HepG2 (cell line): ENCODE measurements around the gene MYO10. TPM values are rescaled to one million over a fixed set of nuclear protein-coding genes. Genes with fewer than 3 reads are reported as not detected.
A peak's percentile ranks its signal among the peaks of the same experiment; 100 is the strongest.

ENCODE experiments used
- GLI4 ChIP-seq: sonication (generic); formaldehyde crosslinking; IDR thresholded peaks from 2 replicates; pipeline ENCODE4 v1.5.1; 2020; ENCODE audit warnings: missing genetic modification reagents, mild to moderate bottlenecking, moderate library complexity, borderline replicate concordance
- HOXA5 ChIP-seq: sonication (generic); formaldehyde crosslinking; IDR thresholded peaks from 2 replicates; pipeline ENCODE4 v1.4.0; 2020; ENCODE audit warnings: missing genetic modification reagents
- JUND ChIP-seq: sonication (generic); formaldehyde crosslinking; IDR thresholded peaks from 2 replicates; pipeline ENCODE4 v1.8.0; 2022; ENCODE audit warnings: mild to moderate bottlenecking, missing genetic modification reagents
- RFX1 ChIP-seq: fragments of 450-650 bp; IDR thresholded peaks from 2 replicates; pipeline ENCODE4 v1.6.1; 2017
- ZBTB3 ChIP-seq: sonication (generic); formaldehyde crosslinking; IDR thresholded peaks from 2 replicates; pipeline ENCODE4 v1.4.0; 2020; ENCODE audit warnings: low read depth, mild to moderate bottlenecking, moderate library complexity, missing genetic modification reagents, borderline replicate concordance
- ZBTB7A ChIP-seq: sonication (generic); formaldehyde crosslinking; IDR thresholded peaks from 2 replicates; pipeline ENCODE4 v1.8.0; 2022; ENCODE audit warnings: mild to moderate bottlenecking, missing genetic modification reagents
- ZFP82 ChIP-seq: sonication (generic); formaldehyde crosslinking; IDR thresholded peaks from 2 replicates; pipeline ENCODE4 v1.5.1; 2020; ENCODE audit warnings: mild to moderate bottlenecking, missing genetic modification reagents, borderline replicate concordance
- ZNF260 ChIP-seq: sonication (generic); formaldehyde crosslinking; IDR thresholded peaks from 2 replicates; pipeline ENCODE4 v1.4.0; 2020; ENCODE audit warnings: missing genetic modification reagents, low read depth, mild to moderate bottlenecking, borderline replicate concordance
- ZNF724P ChIP-seq: sonication (generic); formaldehyde crosslinking; IDR thresholded peaks from 2 replicates; pipeline ENCODE4 v1.8.0; 2022; ENCODE audit warnings: missing genetic modification reagents, borderline replicate concordance
- ZSCAN29 ChIP-seq: sonication (generic); formaldehyde crosslinking; conservative IDR thresholded peaks from 2 replicates; pipeline ENCODE4 v1.4.0; 2020; ENCODE audit warnings: mild to moderate bottlenecking, missing genetic modification reagents
- polyA plus RNA-seq, 8 experiments: library from polyadenylated mRNA; depleted of rRNA in 3 of 8; stranded (reverse) in 7 of 8; unstranded in 1 of 8; fragments of >200 nt; fragmentation: Illumina TruSeq in 4 of 8; extraction: Trizol in 4 of 8; gene quantifications; 2 replicates each; pipeline versions ENCODE4 v1.2.1 to v1.2.3, GENCODE V29; 2011 to 2016; ENCODE audit warnings: low read depth in 4 of 8, missing spikeins in 1 of 8, mixed read lengths in 1 of 8; ENCODE audit not compliant: insufficient read depth in 1 of 8
- total RNA-seq, 5 experiments: library from RNA; depleted of rRNA; stranded (reverse); fragments of >200 nt; fragmentation: Illumina TruSeq; extraction: Trizol; gene quantifications; 2 replicates each; pipeline ENCODE4 v1.2.3, GENCODE V29; 2016; ENCODE audit warnings: low read depth in 1 of 5
- TF ChIP-seq, protein P1 (sequence below): IDR thresholded peaks from 2 replicates; pipeline ENCODE4 v1.6.1; 2016; ENCODE audit warnings: control low read depth
- TF ChIP-seq, protein P2 (sequence below), 2 experiments: fragments of 450-650 bp in 1 of 2; sonication (generic) in 1 of 2; formaldehyde crosslinking in 1 of 2; IDR thresholded peaks; 2 replicates each; pipeline versions ENCODE4 v1.6.1 to v1.8.0; 2016 to 2022; ENCODE audit warnings: antibody characterized with exemption in 1 of 2, mild to moderate bottlenecking in 1 of 2, missing genetic modification reagents in 1 of 2
- TF ChIP-seq, protein P3 (sequence below), 2 experiments: sonication (generic) in 1 of 2; formaldehyde crosslinking in 1 of 2; IDR thresholded peaks; 2 replicates each; pipeline versions ENCODE4 v1.4.0 to v1.6.1; 2018 to 2020; ENCODE audit warnings: missing genetic modification reagents in 2 of 2, borderline replicate concordance in 1 of 2, low read depth in 1 of 2, mild to moderate bottlenecking in 1 of 2, missing biosample characterization in 1 of 2
- TF ChIP-seq, protein P4 (sequence below): sonication (generic); formaldehyde crosslinking; conservative IDR thresholded peaks from 2 replicates; pipeline ENCODE4 v1.5.0; 2020; ENCODE audit warnings: missing genetic modification reagents

MYO10 gene
- total and polyA plus RNA-seq, 2 of the 13 experiments (the other 11 are each of a cell fraction or from before 2014, with no cell fraction given) = 4.5 to 14.0 TPM

GRCh38 chr5:16809395-16810207 is 126.5 kb downstream of the MYO10 start (continued):
- TF ChIP-seq, protein P1, sequence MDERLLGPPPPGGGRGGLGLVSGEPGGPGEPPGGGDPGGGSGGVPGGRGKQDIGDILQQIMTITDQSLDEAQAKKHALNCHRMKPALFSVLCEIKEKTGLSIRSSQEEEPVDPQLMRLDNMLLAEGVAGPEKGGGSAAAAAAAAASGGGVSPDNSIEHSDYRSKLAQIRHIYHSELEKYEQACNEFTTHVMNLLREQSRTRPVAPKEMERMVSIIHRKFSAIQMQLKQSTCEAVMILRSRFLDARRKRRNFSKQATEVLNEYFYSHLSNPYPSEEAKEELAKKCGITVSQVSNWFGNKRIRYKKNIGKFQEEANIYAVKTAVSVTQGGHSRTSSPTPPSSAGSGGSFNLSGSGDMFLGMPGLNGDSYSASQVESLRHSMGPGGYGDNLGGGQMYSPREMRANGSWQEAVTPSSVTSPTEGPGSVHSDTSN (CRISPR knock-in tag) = no peak
- no peak for TF ChIP-seq RFX1
- TF ChIP-seq ZNF724P (CRISPR knock-in tag) = no peak
- TF ChIP-seq, protein P2, sequence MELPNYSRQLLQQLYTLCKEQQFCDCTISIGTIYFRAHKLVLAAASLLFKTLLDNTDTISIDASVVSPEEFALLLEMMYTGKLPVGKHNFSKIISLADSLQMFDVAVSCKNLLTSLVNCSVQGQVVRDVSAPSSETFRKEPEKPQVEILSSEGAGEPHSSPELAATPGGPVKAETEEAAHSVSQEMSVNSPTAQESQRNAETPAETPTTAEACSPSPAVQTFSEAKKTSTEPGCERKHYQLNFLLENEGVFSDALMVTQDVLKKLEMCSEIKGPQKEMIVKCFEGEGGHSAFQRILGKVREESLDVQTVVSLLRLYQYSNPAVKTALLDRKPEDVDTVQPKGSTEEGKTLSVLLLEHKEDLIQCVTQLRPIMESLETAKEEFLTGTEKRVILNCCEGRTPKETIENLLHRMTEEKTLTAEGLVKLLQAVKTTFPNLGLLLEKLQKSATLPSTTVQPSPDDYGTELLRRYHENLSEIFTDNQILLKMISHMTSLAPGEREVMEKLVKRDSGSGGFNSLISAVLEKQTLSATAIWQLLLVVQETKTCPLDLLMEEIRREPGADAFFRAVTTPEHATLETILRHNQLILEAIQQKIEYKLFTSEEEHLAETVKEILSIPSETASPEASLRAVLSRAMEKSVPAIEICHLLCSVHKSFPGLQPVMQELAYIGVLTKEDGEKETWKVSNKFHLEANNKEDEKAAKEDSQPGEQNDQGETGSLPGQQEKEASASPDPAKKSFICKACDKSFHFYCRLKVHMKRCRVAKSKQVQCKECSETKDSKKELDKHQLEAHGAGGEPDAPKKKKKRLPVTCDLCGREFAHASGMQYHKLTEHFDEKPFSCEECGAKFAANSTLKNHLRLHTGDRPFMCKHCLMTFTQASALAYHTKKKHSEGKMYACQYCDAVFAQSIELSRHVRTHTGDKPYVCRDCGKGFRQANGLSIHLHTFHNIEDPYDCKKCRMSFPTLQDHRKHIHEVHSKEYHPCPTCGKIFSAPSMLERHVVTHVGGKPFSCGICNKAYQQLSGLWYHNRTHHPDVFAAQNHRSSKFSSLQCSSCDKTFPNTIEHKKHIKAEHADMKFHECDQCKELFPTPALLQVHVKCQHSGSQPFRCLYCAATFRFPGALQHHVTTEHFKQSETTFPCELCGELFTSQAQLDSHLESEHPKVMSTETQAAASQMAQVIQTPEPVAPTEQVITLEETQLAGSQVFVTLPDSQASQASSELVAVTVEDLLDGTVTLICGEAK (IDR thresholded peaks at IDR 0.05) = no peak
- TF ChIP-seq, protein P2 (CRISPR knock-in tag; IDR thresholded peaks at IDR 0.05) = no peak
- TF ChIP-seq ZBTB3 (CRISPR knock-in tag) = no peak
- no peak for TF ChIP-seq ZFP82 (CRISPR knock-in tag)
- TF ChIP-seq ZNF260 (CRISPR knock-in tag) = no peak
- TF ChIP-seq GLI4 (CRISPR knock-in tag) = no peak
- 0 out of 2 replicates have a peak, but pooled peaks have one; percentile 36 for TF ChIP-seq ZSCAN29 (CRISPR knock-in tag)
- TF ChIP-seq ZBTB7A = no peak
- TF ChIP-seq HOXA5 (CRISPR knock-in tag) = no peak
- TF ChIP-seq, protein P3, sequence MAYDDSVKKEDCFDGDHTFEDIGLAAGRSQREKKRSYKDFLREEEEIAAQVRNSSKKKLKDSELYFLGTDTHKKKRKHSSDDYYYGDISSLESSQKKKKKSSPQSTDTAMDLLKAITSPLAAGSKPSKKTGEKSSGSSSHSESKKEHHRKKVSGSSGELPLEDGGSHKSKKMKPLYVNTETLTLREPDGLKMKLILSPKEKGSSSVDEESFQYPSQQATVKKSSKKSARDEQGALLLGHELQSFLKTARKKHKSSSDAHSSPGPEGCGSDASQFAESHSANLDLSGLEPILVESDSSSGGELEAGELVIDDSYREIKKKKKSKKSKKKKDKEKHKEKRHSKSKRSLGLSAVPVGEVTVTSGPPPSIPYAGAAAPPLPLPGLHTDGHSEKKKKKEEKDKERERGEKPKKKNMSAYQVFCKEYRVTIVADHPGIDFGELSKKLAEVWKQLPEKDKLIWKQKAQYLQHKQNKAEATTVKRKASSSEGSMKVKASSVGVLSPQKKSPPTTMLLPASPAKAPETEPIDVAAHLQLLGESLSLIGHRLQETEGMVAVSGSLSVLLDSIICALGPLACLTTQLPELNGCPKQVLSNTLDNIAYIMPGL (CRISPR knock-in tag; IDR thresholded peaks at IDR 0.05; ENCODE audit: borderline replicate concordance in 1 of 2, low read depth in 1 of 2) = no peak
- TF ChIP-seq, protein P4, sequence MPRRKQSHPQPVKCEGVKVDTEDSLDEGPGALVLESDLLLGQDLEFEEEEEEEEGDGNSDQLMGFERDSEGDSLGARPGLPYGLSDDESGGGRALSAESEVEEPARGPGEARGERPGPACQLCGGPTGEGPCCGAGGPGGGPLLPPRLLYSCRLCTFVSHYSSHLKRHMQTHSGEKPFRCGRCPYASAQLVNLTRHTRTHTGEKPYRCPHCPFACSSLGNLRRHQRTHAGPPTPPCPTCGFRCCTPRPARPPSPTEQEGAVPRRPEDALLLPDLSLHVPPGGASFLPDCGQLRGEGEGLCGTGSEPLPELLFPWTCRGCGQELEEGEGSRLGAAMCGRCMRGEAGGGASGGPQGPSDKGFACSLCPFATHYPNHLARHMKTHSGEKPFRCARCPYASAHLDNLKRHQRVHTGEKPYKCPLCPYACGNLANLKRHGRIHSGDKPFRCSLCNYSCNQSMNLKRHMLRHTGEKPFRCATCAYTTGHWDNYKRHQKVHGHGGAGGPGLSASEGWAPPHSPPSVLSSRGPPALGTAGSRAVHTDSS = no peak
- TF ChIP-seq JUND (CRISPR knock-in tag) = no peak
